GM12878 (cell line): ENCODE results near the gene BHLHA15. TPM values are rescaled to one million over a fixed set of nuclear protein-coding genes. Genes with fewer than 3 reads are reported as not detected.

Experiments
- BCL11A ChIP-seq: IDR thresholded peaks from 2 replicates; pipeline ENCODE4 v1.6.1; 2011; ENCODE audit warnings: low read depth, low read length
- CBFB ChIP-seq: IDR thresholded peaks from 2 replicates; pipeline ENCODE4 v1.6.1; 2016; ENCODE audit warnings: antibody characterized with exemption, low read depth
- CHD2 ChIP-seq: IDR thresholded peaks from 2 replicates; pipeline ENCODE4 v1.6.1; 2011; ENCODE audit warnings: low read depth, low read length, improper control_type of control experiment, borderline replicate concordance
- EED ChIP-seq: sonication (generic); IDR thresholded peaks from 2 replicates; pipeline ENCODE4 v1.6.1; 2016; ENCODE audit warnings: antibody characterized with exemption, low read depth
- ESRRA ChIP-seq: IDR thresholded peaks from 2 replicates; pipeline ENCODE4 v1.6.1; 2012; ENCODE audit warnings: mild to moderate bottlenecking, low read length, improper control_type of control experiment
- FOS ChIP-seq: IDR thresholded peaks from 3 replicates; pipeline ENCODE4 v1.6.1; 2011; ENCODE audit warnings: borderline replicate concordance; ENCODE audit not compliant: insufficient read length; ENCODE audit errors: extremely low read depth
- HDAC2 ChIP-seq: fragments of 200-600 bp; sonication (generic); IDR thresholded peaks from 2 replicates; pipeline ENCODE4 v1.6.1; 2017
- HSF1 ChIP-seq: fragments of 150-350 bp; IDR thresholded peaks from 2 replicates; pipeline ENCODE4 v1.6.1; 2014; ENCODE audit warnings: mild to moderate bottlenecking, low read depth, low read length
- MYC ChIP-seq: IDR thresholded peaks from 2 replicates; pipeline ENCODE4 v1.6.1; 2011; ENCODE audit warnings: mild to moderate bottlenecking, low read length, moderate library complexity, inconsistent platforms; ENCODE audit not compliant: insufficient read depth, insufficient replicate concordance, insufficient read length, severe bottlenecking
- NFYB ChIP-seq: IDR thresholded peaks from 2 replicates; pipeline ENCODE4 v1.6.1; 2011; ENCODE audit warnings: low read depth, mild to moderate bottlenecking, low read length, improper control_type of control experiment, moderate library complexity; ENCODE audit not compliant: insufficient read depth
- NRF1 ChIP-seq: conservative IDR thresholded peaks from 2 replicates; pipeline ENCODE4 v1.6.1; 2011; ENCODE audit warnings: mild to moderate bottlenecking, low read depth, low read length, improper control_type of control experiment
- REST ChIP-seq: IDR thresholded peaks from 2 replicates; pipeline ENCODE4 v1.6.1; 2012; ENCODE audit warnings: mild to moderate bottlenecking, low read depth, low read length
- SKIL ChIP-seq: fragments of 450-650 bp; IDR thresholded peaks from 2 replicates; pipeline ENCODE4 v1.6.1; 2017; ENCODE audit warnings: mild to moderate bottlenecking, low read depth, inconsistent platforms; ENCODE audit not compliant: poor library complexity, severe bottlenecking
- SPI1 ChIP-seq: IDR thresholded peaks from 2 replicates; pipeline ENCODE4 v1.6.1; 2011; ENCODE audit warnings: low read depth, mild to moderate bottlenecking, low read length, moderate library complexity, borderline replicate concordance; ENCODE audit not compliant: insufficient read depth
- SUZ12 ChIP-seq: fragments of 200-600 bp; sonication (generic); IDR thresholded peaks from one replicate; pipeline ENCODE4 v1.6.1; 2018; ENCODE audit warnings: antibody characterized with exemption, mild to moderate bottlenecking; ENCODE audit not compliant: unreplicated experiment
- TAF1 ChIP-seq: IDR thresholded peaks from 2 replicates; pipeline ENCODE4 v1.6.1; 2011; ENCODE audit warnings: mild to moderate bottlenecking, low read depth, low read length, borderline replicate concordance
- TCF7 ChIP-seq: IDR thresholded peaks from 2 replicates; pipeline ENCODE4 v1.6.1; 2014; ENCODE audit warnings: antibody characterized with exemption, borderline replicate concordance
- ZNF217 ChIP-seq: fragments of 450-650 bp; IDR thresholded peaks from 2 replicates; pipeline ENCODE4 v1.6.1; 2017; ENCODE audit warnings: antibody characterized with exemption, mild to moderate bottlenecking
- polyA plus RNA-seq, 11 experiments: library from polyadenylated mRNA; depleted of rRNA in 4 of 11; unstranded in 6 of 11; stranded (reverse) in 5 of 11; fragments of >200 nt; fragmentation: Nextera tagmentation in 4 of 11; fragmentation: Illumina TruSeq in 1 of 11; extraction: Ambion mirVana in 4 of 11; extraction: Trizol in 1 of 11; gene quantifications; 1 replicate in 1 of 11; 2 replicates in 10 of 11; pipeline versions ENCODE4 v1.2.1 to v1.2.3, GENCODE V29; 2011 to 2016; ENCODE audit warnings: inconsistent platforms in 2 of 11, missing spikeins in 2 of 11, low read depth in 1 of 11
- total RNA-seq, 4 experiments: library from RNA; depleted of rRNA in 3 of 4; stranded (reverse); fragments of >200 nt in 3 of 4; fragmentation: Illumina TruSeq in 1 of 4; extraction: Trizol in 1 of 4; gene quantifications; 2 replicates each; pipeline versions ENCODE4 v1.2.1 to v1.2.3, GENCODE V29; 2013 to 2021
- TF ChIP-seq, protein P1 (sequence below): fragments of 450-650 bp; IDR thresholded peaks from 2 replicates; pipeline ENCODE4 v1.6.1; 2017; ENCODE audit warnings: mild to moderate bottlenecking, moderate library complexity

BHLHA15 gene
- total and polyA plus RNA-seq, 10 of the 15 experiments (the other 5 are each of a cell fraction or from before 2014, with no cell fraction given): 0.54 to 4.2 (median 2.5) TPM; not detected in 4

DNA sequence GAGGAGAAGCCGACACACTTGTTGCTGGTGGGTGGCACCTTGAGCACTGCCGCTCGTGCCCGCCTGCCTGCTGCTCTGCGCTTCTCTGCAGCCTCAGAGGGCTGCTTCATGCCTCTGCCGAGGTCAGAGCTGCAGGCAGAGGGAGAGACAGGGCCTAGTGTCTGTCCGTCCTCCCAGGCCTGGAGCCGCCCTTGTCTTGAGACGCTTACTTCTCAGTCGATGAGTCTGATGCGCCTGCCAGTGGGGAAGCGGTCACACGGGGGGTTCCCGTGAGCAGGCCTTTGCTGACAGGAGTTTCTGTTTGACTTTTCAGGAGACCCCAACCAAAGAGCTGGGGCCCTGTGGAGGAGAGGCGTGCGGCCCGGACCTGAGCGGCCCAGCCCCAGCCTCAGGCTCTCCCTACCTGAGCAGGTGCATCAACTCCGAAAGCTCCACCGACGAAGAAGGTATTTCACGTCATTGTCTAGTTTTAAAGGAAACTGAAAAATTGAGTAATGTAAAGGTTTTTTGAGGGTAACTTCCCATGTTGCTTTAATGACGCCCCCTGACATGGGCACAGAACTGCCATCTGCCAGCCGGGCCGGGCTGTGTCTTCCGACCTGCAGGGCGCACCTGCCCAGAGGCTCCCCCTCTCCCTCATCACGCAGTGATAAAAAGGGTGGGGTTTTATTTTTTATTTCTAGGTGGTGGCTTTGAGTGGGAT, 7.8 kb upstream of the BHLHA15 start (continued):
- TF ChIP-seq REST (no peak), NRF1 (no peak), SUZ12 (no peak), TAF1 (no peak), HSF1 (no peak), TCF7 (no peak), CHD2 (no peak), ZNF217 (no peak), ESRRA (no peak), HDAC2 (no peak), NFYB (no peak), EED (peak; percentile 25; the same call in 1 of the 2 replicates), BCL11A (peak; percentile 31; the same call in 1 of the 2 replicates), SPI1 (peak; percentile 82; the same call in 1 of the 2 replicates), CBFB (0 out of 2 replicates have a peak, but pooled peaks have one; percentile 48), SKIL (no peak), MYC (no peak), FOS (no peak)
- TF ChIP-seq, protein P1, sequence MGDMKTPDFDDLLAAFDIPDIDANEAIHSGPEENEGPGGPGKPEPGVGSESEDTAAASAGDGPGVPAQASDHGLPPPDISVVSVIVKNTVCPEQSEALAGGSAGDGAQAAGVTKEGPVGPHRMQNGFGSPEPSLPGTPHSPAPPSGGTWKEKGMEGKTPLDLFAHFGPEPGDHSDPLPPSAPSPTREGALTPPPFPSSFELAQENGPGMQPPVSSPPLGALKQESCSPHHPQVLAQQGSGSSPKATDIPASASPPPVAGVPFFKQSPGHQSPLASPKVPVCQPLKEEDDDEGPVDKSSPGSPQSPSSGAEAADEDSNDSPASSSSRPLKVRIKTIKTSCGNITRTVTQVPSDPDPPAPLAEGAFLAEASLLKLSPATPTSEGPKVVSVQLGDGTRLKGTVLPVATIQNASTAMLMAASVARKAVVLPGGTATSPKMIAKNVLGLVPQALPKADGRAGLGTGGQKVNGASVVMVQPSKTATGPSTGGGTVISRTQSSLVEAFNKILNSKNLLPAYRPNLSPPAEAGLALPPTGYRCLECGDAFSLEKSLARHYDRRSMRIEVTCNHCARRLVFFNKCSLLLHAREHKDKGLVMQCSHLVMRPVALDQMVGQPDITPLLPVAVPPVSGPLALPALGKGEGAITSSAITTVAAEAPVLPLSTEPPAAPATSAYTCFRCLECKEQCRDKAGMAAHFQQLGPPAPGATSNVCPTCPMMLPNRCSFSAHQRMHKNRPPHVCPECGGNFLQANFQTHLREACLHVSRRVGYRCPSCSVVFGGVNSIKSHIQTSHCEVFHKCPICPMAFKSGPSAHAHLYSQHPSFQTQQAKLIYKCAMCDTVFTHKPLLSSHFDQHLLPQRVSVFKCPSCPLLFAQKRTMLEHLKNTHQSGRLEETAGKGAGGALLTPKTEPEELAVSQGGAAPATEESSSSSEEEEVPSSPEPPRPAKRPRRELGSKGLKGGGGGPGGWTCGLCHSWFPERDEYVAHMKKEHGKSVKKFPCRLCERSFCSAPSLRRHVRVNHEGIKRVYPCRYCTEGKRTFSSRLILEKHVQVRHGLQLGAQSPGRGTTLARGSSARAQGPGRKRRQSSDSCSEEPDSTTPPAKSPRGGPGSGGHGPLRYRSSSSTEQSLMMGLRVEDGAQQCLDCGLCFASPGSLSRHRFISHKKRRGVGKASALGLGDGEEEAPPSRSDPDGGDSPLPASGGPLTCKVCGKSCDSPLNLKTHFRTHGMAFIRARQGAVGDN: no peak
